Skin epidermis (tissue), 12 donors: Measurements from ENCODE around the gene PLXNB3.
"Not testable (repeated sequence)": the region's sequence is repeated elsewhere in the genome, so short reads cannot be mapped to it uniquely, and the experiment has no call there.

Experiments used
- H3K27ac ChIP-seq, 21 experiments: fragments of 200-600 bp; sonication (generic) in 11 of 21; one replicate each; pipeline ENCODE4 v1.5.0; 2020; ENCODE audit warnings: mild to moderate bottlenecking in 3 of 21, inconsistent platforms in 2 of 21, moderate library complexity in 2 of 21
- H3K4me3 ChIP-seq, 7 experiments: fragments of 200-600 bp; sonication (generic) in 2 of 7; one replicate each; pipeline ENCODE4 v1.5.0; 2020; ENCODE audit warnings: inconsistent platforms in 2 of 7, mild to moderate bottlenecking in 2 of 7, moderate library complexity in 1 of 7

PLXNB3 gene

GRCh38 chrX:153731117-153731844 is 32.8 kb upstream of the PLXNB3 start:
- Histone ChIP-seq H3K27ac (peak overlapping the region in 6 of 21 experiments; percentile 8 to 49 (median 34)), H3K4me3 (no peak overlapping the region)

- H3K27ac ChIP-seq, result peak overlapping the region in 7 of 21 experiments; percentile 12 to 49 (median 35)
- no peak overlapping the region for H3K4me3 ChIP-seq
Measured at GRCh38 chrX:153731845-153732215, 32.2 kb upstream of the PLXNB3 start.

- peak overlapping the region in 3 of 21 experiments; percentile 30 to 49 (median 44) for H3K27ac ChIP-seq
- H3K4me3 ChIP-seq, result no peak overlapping the region
Measured at GRCh38 chrX:153732401-153732800, 31.6 kb upstream of the PLXNB3 start.

- Histone ChIP-seq H3K27ac (no peak overlapping the region), H3K4me3 (no peak overlapping the region)
Measured at GRCh38 chrX:153733651-153734240, 30.3 kb upstream of the PLXNB3 start.

GRCh38 chrX:153734871-153735270 is 29.2 kb upstream of the PLXNB3 start:
- Histone ChIP-seq H3K4me3 (no peak overlapping the region), H3K27ac (no peak overlapping the region)

GRCh38 chrX:153735274-153735673 is 28.8 kb upstream of the PLXNB3 start:
- Histone ChIP-seq H3K27ac (no peak overlapping the region), H3K4me3 (no peak overlapping the region)

GRCh38 chrX:153736071-153736820 is 27.8 kb upstream of the PLXNB3 start:
- Histone ChIP-seq H3K4me3 (no peak overlapping the region), H3K27ac (no peak overlapping the region)

GRCh38 chrX:153736871-153737441 is 27.1 kb upstream of the PLXNB3 start:
- Histone ChIP-seq H3K27ac (no peak overlapping the region), H3K4me3 (no peak overlapping the region)

- Histone ChIP-seq H3K4me3 (no peak overlapping the region), H3K27ac (no peak overlapping the region)
Measured at GRCh38 chrX:153738056-153738605, 25.9 kb upstream of the PLXNB3 start.

GRCh38 chrX:153739754-153740486 is 24.1 kb upstream of the PLXNB3 start:
- Histone ChIP-seq H3K4me3 (no peak overlapping the region), H3K27ac (peak overlapping the region in 1 of 21 experiments; percentile 21)

- Histone ChIP-seq H3K4me3 (no peak overlapping the region), H3K27ac (no peak overlapping the region)
Measured at GRCh38 chrX:153740631-153741222, 23.3 kb upstream of the PLXNB3 start.

GRCh38 chrX:153741446-153741845 is 22.6 kb upstream of the PLXNB3 start:
- Histone ChIP-seq H3K27ac (no peak overlapping the region), H3K4me3 (no peak overlapping the region)

GRCh38 chrX:153742111-153742510 is 21.9 kb upstream of the PLXNB3 start:
- not testable (repeated sequence) for H3K27ac ChIP-seq

GRCh38 chrX:153742796-153743467 is 21.1 kb upstream of the PLXNB3 start:
- H3K4me3 ChIP-seq, H3K27ac ChIP-seq: not testable (repeated sequence)

More at GRCh38 chrX:153742111-153742510, 21.9 kb upstream of the PLXNB3 start:
- H3K4me3 ChIP-seq, result not testable (repeated sequence)

- H3K4me3 ChIP-seq, result not testable (repeated sequence)
- peak overlapping the region in 2 of 21 experiments; percentile 14 to 31 for H3K27ac ChIP-seq
Measured at GRCh38 chrX:153743468-153744209, 20.4 kb upstream of the PLXNB3 start.

GRCh38 chrX:153744210-153745066 is 19.6 kb upstream of the PLXNB3 start:
- no peak overlapping the region for H3K4me3 ChIP-seq

GRCh38 chrX:153745067-153745433 is 19.0 kb upstream of the PLXNB3 start:
- not testable (repeated sequence) for H3K4me3 ChIP-seq, H3K27ac ChIP-seq

More at GRCh38 chrX:153744210-153745066, 19.6 kb upstream of the PLXNB3 start:
- H3K27ac ChIP-seq, result peak overlapping the region in 2 of 21 experiments; percentile 14 to 31
